Neural progenitor cell (in vitro differentiated cells): ENCODE data around the gene FHL2. TPM values are rescaled to one million over a fixed set of nuclear protein-coding genes. Genes with fewer than 3 reads are reported as not detected.
A peak's percentile ranks its signal among the peaks of the same experiment; 100 is the strongest.

Source experiments
- DNase-seq: peaks from one replicate; pipeline ENCODE4 v3.0.0-alpha.2; 2016; ENCODE audit warnings: low spot score
- H2AFZ ChIP-seq: fragments of 200-600 bp; sonication (generic); replicated peaks from 2 replicates; pipeline ENCODE4 v1.6.1; 2016; ENCODE audit warnings: antibody characterized with exemption
- H3F3A ChIP-seq: fragments of 200-600 bp; sonication (generic); 2 replicates; pipeline ENCODE4 v1.6.1; 2016; ENCODE audit warnings: antibody characterized with exemption, low read depth
- H3K27ac ChIP-seq: fragments of 200-600 bp; sonication (generic); 2 replicates; pipeline ENCODE4 v1.5.1; 2016; ENCODE audit warnings: mild to moderate bottlenecking
- H3K27me3 ChIP-seq: fragments of 200-600 bp; sonication (generic); 2 replicates; pipeline ENCODE4 v1.6.1; 2016; ENCODE audit warnings: mild to moderate bottlenecking, moderate library complexity
- H3K36me3 ChIP-seq: fragments of 200-600 bp; sonication (generic); 2 replicates; pipeline ENCODE4 v1.5.1; 2016
- H3K4me1 ChIP-seq: fragments of 200-600 bp; sonication (generic); 2 replicates; pipeline ENCODE4 v1.6.1; 2016; ENCODE audit warnings: mixed run types
- H3K4me2 ChIP-seq: fragments of 200-600 bp; sonication (generic); 2 replicates; pipeline ENCODE4 v1.6.1; 2016
- H3K4me3 ChIP-seq: fragments of 200-600 bp; sonication (generic); 2 replicates; pipeline ENCODE4 v1.5.1; 2016
- H3K79me2 ChIP-seq: fragments of 200-600 bp; sonication (generic); 2 replicates; pipeline ENCODE4 v1.6.1; 2016; ENCODE audit warnings: low read depth
- H3K9ac ChIP-seq: fragments of 200-600 bp; sonication (generic); 2 replicates; pipeline ENCODE4 v1.6.1; 2016
- H3K9me3 ChIP-seq: fragments of 200-600 bp; sonication (generic); 2 replicates; pipeline ENCODE4 v1.5.1; 2016; ENCODE audit warnings: low read depth
- H4K20me1 ChIP-seq: fragments of 200-600 bp; sonication (generic); 2 replicates; pipeline ENCODE4 v1.6.1; 2016; ENCODE audit warnings: low read depth
- H3K27ac Mint-ChIP-seq: 3 replicates; pipeline ENCODE4 v1.8.0; 2021; ENCODE audit warnings: mixed read lengths
- H3K27me3 Mint-ChIP-seq: 2 replicates; pipeline ENCODE4 v1.8.0; 2022; ENCODE audit warnings: low read depth, mild to moderate bottlenecking, inconsistent platforms, moderate library complexity, mixed read lengths; ENCODE audit not compliant: insufficient read depth
- H3K36me3 Mint-ChIP-seq: 3 replicates; pipeline ENCODE4 v1.8.0; 2021; ENCODE audit warnings: mixed read lengths
- H3K4me1 Mint-ChIP-seq: 3 replicates; pipeline ENCODE4 v1.8.0; 2021; ENCODE audit warnings: mixed read lengths
- H3K4me3 Mint-ChIP-seq: 3 replicates; pipeline ENCODE4 v1.8.0; 2021; ENCODE audit warnings: mild to moderate bottlenecking, moderate library complexity, mixed read lengths
- H3K9me3 Mint-ChIP-seq: 3 replicates; pipeline ENCODE4 v1.8.0; 2020; ENCODE audit warnings: mixed read lengths
- EZH2 ChIP-seq: fragments of 200-600 bp; sonication (generic); IDR thresholded peaks from 2 replicates; pipeline ENCODE4 v1.6.1; 2017; ENCODE audit warnings: antibody characterized with exemption, mild to moderate bottlenecking, moderate library complexity
- EZH2phosphoT487 ChIP-seq: fragments of 200-600 bp; sonication (generic); IDR thresholded peaks from 2 replicates; pipeline ENCODE4 v1.6.1; 2017; ENCODE audit warnings: antibody characterized with exemption
- total RNA-seq: library from RNA; depleted of rRNA; stranded (reverse); fragments of >200 nt; gene quantifications from 2 replicates; pipeline ENCODE4 v1.2.3, GENCODE V29; 2015; ENCODE audit warnings: low replicate concordance
- TF ChIP-seq, protein P1 (sequence below): fragments of 200-600 bp; sonication (generic); IDR thresholded peaks from 2 replicates; pipeline ENCODE4 v1.5.1; 2017; ENCODE audit warnings: antibody characterized with exemption, mild to moderate bottlenecking

The FHL2 gene
- total RNA-seq, 1 donor from 2014 or later: 17.8 TPM

DNA sequence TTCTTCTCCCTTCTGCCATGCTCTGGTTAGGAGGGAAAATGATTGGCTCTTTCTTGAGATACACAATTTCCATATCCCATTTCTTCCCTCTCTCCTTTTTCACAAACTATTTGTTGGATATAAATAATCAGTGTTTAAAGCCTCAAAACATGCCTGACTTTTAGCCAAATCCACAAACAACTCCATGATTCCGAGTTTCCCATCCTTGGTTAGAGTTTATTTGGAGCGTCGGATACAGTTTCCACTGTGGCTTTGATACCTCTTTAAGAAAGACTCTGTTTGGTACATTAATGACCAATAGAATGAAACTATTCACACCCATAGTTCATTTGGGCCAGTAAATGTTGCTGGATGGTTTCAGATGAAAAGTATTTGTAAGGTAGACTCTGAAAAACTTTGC is 5.9 kb upstream of the FHL2 start:
- Histone ChIP-seq H3K9me3 (no peaks in the 10 kb centered on the region), H3K79me2 (no peaks in the 10 kb centered on the region), H3K36me3 (no peaks in the 10 kb centered on the region), H2AFZ (peak overlapping the region; percentile 27), H3K9ac (no peak overlapping the region), H3K4me1 (no peaks in the 10 kb centered on the region), H3K27ac (no peak overlapping the region), H3K27me3 (peaks cover 7% of the 10 kb centered on the region), H3K4me2 (no peak overlapping the region), H4K20me1 (no peaks in the 10 kb centered on the region), H3F3A (peaks cover 5% of the 10 kb centered on the region), H3K4me3 (no peak overlapping the region)
- peaks cover 6% of the 10 kb centered on the region for H3K4me1 Mint-ChIP-seq
- no peak overlapping the region for H3K4me3 Mint-ChIP-seq
- peaks cover 3% of the 10 kb centered on the region for H3K9me3 Mint-ChIP-seq
- H3K27ac Mint-ChIP-seq: no peak overlapping the region
- no peak for DNase-seq
- H3K36me3 Mint-ChIP-seq: no peaks in the 10 kb centered on the region
- TF ChIP-seq, protein P1, sequence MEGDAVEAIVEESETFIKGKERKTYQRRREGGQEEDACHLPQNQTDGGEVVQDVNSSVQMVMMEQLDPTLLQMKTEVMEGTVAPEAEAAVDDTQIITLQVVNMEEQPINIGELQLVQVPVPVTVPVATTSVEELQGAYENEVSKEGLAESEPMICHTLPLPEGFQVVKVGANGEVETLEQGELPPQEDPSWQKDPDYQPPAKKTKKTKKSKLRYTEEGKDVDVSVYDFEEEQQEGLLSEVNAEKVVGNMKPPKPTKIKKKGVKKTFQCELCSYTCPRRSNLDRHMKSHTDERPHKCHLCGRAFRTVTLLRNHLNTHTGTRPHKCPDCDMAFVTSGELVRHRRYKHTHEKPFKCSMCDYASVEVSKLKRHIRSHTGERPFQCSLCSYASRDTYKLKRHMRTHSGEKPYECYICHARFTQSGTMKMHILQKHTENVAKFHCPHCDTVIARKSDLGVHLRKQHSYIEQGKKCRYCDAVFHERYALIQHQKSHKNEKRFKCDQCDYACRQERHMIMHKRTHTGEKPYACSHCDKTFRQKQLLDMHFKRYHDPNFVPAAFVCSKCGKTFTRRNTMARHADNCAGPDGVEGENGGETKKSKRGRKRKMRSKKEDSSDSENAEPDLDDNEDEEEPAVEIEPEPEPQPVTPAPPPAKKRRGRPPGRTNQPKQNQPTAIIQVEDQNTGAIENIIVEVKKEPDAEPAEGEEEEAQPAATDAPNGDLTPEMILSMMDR: no peak
- no peak for TF ChIP-seq EZH2phosphoT487
- no peak for TF ChIP-seq EZH2
- H3K27me3 Mint-ChIP-seq: peaks cover 12% of the 10 kb centered on the region

- H3F3A ChIP-seq: peaks cover 9% of the 10 kb centered on the region
- H3K4me1 ChIP-seq: no peaks in the 10 kb centered on the region
- Mint-ChIP-seq H3K36me3 (no peaks in the 10 kb centered on the region), H3K4me3 (no peak overlapping the region), H3K27me3 (peaks cover 15% of the 10 kb centered on the region), H3K9me3 (peaks cover 7% of the 10 kb centered on the region), H3K27ac (peak overlapping the region; percentile 54), H3K4me1 (peaks cover 6% of the 10 kb centered on the region)
- no peak for TF ChIP-seq EZH2
- TF ChIP-seq, protein P1: peak; percentile 18
- DNase-seq: no peak
- H3K79me2 ChIP-seq: no peaks in the 10 kb centered on the region
- no peaks in the 10 kb centered on the region for H4K20me1 ChIP-seq
- H3K9me3 ChIP-seq: no peaks in the 10 kb centered on the region
- H2AFZ ChIP-seq: peak overlapping the region; percentile 18
- H3K4me3 ChIP-seq: no peak overlapping the region
- peaks cover 14% of the 10 kb centered on the region for H3K27me3 ChIP-seq
- no peak overlapping the region for H3K9ac ChIP-seq
- no peaks in the 10 kb centered on the region for H3K36me3 ChIP-seq
- H3K4me2 ChIP-seq: no peak overlapping the region
- H3K27ac ChIP-seq: no peak overlapping the region
These were observed 5.2 kb upstream of the FHL2 start for GRCh38 chr2:105403783-105404698.

- Histone ChIP-seq H3K9me3 (no peaks in the 10 kb centered on the region), H3K27me3 (peaks cover 20% of the 10 kb centered on the region), H3K4me3 (no peak overlapping the region), H3F3A (peaks cover 9% of the 10 kb centered on the region), H4K20me1 (no peaks in the 10 kb centered on the region), H3K9ac (no peak overlapping the region), H3K27ac (no peak overlapping the region), H2AFZ (peak overlapping the region; percentile 18), H3K4me1 (no peaks in the 10 kb centered on the region), H3K36me3 (no peaks in the 10 kb centered on the region), H3K79me2 (no peaks in the 10 kb centered on the region), H3K4me2 (no peak overlapping the region)
- Mint-ChIP-seq H3K27ac (peak overlapping the region; percentile 54), H3K36me3 (no peaks in the 10 kb centered on the region), H3K4me3 (no peak overlapping the region), H3K27me3 (peaks cover 15% of the 10 kb centered on the region), H3K4me1 (peaks cover 6% of the 10 kb centered on the region), H3K9me3 (peaks cover 7% of the 10 kb centered on the region)
- TF ChIP-seq EZH2phosphoT487 (no peak), EZH2 (no peak)
- TF ChIP-seq, protein P1: no peak
- no peak for DNase-seq
These were observed 4.5 kb upstream of the FHL2 start for GRCh38 chr2:105403241-105403782.
